ENCODE results near the gene PCSK6.
A peak's percentile ranks its signal among the peaks of the same experiment; 100 is the strongest.

The PCSK6 gene

GRCh38 chr15:101500865-101501551, 11.5 kb upstream of the PCSK6 start:
- H3K4me3 ChIP-seq (replicated peaks in 1 of 2; ENCODE audit: low read depth in 2 of 2, low read length in 2 of 2): no peak overlapping the region
- peak in 1 of 2 donors; percentile 19 for DNase-seq (ENCODE audit: low read depth in 2 of 2)
- no peak for TF ChIP-seq CTCF (IDR thresholded peaks at IDR 0.05; ENCODE audit: low read depth, low read length)

- H3K4me3 ChIP-seq (replicated peaks in 1 of 2; ENCODE audit: low read depth in 2 of 2, low read length in 2 of 2): no peak overlapping the region
- DNase-seq (ENCODE audit: low read depth in 2 of 2): no peak
- TF ChIP-seq CTCF (IDR thresholded peaks at IDR 0.05; ENCODE audit: low read depth, low read length): no peak
Measured at GRCh38 chr15:101499863-101500713, 10.6 kb upstream of the PCSK6 start.

GRCh38 chr15:101498717-101499480, 9.4 kb upstream of the PCSK6 start:
- H3K4me3 ChIP-seq (replicated peaks in 1 of 2; ENCODE audit: low read depth in 2 of 2, low read length in 2 of 2): no peak overlapping the region
- DNase-seq (ENCODE audit: low read depth in 2 of 2): no peak
- no peak for TF ChIP-seq CTCF (IDR thresholded peaks at IDR 0.05; ENCODE audit: low read depth, low read length)

GRCh38 chr15:101498076-101498716, 8.7 kb upstream of the PCSK6 start:
- DNase-seq (ENCODE audit: low read depth in 2 of 2): no peak
- H3K4me3 ChIP-seq (replicated peaks in 1 of 2; ENCODE audit: low read depth in 2 of 2, low read length in 2 of 2): no peak overlapping the region
- no peak for TF ChIP-seq CTCF (IDR thresholded peaks at IDR 0.05; ENCODE audit: low read depth, low read length)

GRCh38 chr15:101497484-101498034, 8.1 kb upstream of the PCSK6 start:
- no peak overlapping the region for H3K4me3 ChIP-seq (replicated peaks in 1 of 2; ENCODE audit: low read depth in 2 of 2, low read length in 2 of 2)
- TF ChIP-seq CTCF (IDR thresholded peaks at IDR 0.05; ENCODE audit: low read depth, low read length): no peak
- no peak for DNase-seq (ENCODE audit: low read depth in 2 of 2)

- TF ChIP-seq CTCF (IDR thresholded peaks at IDR 0.05; ENCODE audit: low read depth, low read length): no peak
- DNase-seq (ENCODE audit: low read depth in 2 of 2): no peak
- H3K4me3 ChIP-seq (replicated peaks in 1 of 2; ENCODE audit: low read depth in 2 of 2, low read length in 2 of 2): no peak overlapping the region
Measured at GRCh38 chr15:101497017-101497416, 7.5 kb upstream of the PCSK6 start.

Measured in cardiac fibroblast (primary cell).